IMR-90 (cell line): ENCODE results near the gene DICER1.

Experiments
- CTCF ChIP-seq: conservative IDR thresholded peaks from 2 replicates; pipeline ENCODE4 v1.5.1; 2012; ENCODE audit warnings: mild to moderate bottlenecking, low read depth, low read length, improper control_type of control experiment
- RAD21 ChIP-seq: IDR thresholded peaks from 2 replicates; pipeline ENCODE4 v1.6.1; 2012; ENCODE audit warnings: low read length, improper control_type of control experiment
- SMC3 ChIP-seq: fragments of 150-350 bp; IDR thresholded peaks from 2 replicates; pipeline ENCODE4 v1.6.1; 2016; ENCODE audit warnings: low read depth, mild to moderate bottlenecking, antibody characterized with exemption, low read length, moderate library complexity

GRCh38 chr14:95111507-95112164, 45.7 kb downstream of the DICER1 start:
- TF ChIP-seq CTCF: no peak
- TF ChIP-seq RAD21: no peak
- TF ChIP-seq SMC3: no peak
